HCEC 1CT (cell line): ENCODE data around the gene PCARE.
"Not testable (repeated sequence)": the region's sequence is repeated elsewhere in the genome, so short reads cannot be mapped to it uniquely, and the experiment has no call there.

Experiments
- DNase-seq: peaks from one replicate; pipeline ENCODE4 v3.0.0-alpha.2; 2017

Gene PCARE

GRCh38 chr2:29074411-29074810 is at the start of gene PCARE:
TSS of gene PCARE (minus strand) at chr2:29074523. CDS start at chr2:29074261, 262 bp downstream.
- DNase-seq = no peak

GRCh38 chr2:29123617-29124349 is 49.5 kb upstream of the PCARE start:
- DNase-seq = peak; percentile 92

- no peak for DNase-seq
These were observed 46.5 kb upstream of the PCARE start for GRCh38 chr2:29120846-29121245.

- no peak for DNase-seq
These were observed 44.9 kb upstream of the PCARE start for GRCh38 chr2:29119211-29119610.

- peak; percentile 71 for DNase-seq
These were observed 43.4 kb upstream of the PCARE start for GRCh38 chr2:29117636-29118303.

- peak; percentile 75 for DNase-seq
These were observed 41.8 kb upstream of the PCARE start for GRCh38 chr2:29115797-29116781.

GRCh38 chr2:29114946-29115609 is 40.8 kb upstream of the PCARE start, which contains the start of gene CLIP4:
TSS of gene CLIP4 (plus strand) at chr2:29115415. CDS start at chr2:29121389, 5,974 bp downstream.
- DNase-seq = peak; percentile 37

GRCh38 chr2:29114586-29114945 is 40.2 kb upstream of the PCARE start:
- DNase-seq = no peak

GRCh38 chr2:29113891-29114321 is 39.6 kb upstream of the PCARE start:
- DNase-seq = peak; percentile 52

GRCh38 chr2:29113027-29113686 is 38.8 kb upstream of the PCARE start:
- DNase-seq = peak; percentile 67

- DNase-seq = no peak
These were observed 38.1 kb upstream of the PCARE start for GRCh38 chr2:29112379-29112778.

GRCh38 chr2:29110916-29111535 is 36.7 kb upstream of the PCARE start:
- DNase-seq = no peak

GRCh38 chr2:29109246-29109645 is 34.9 kb upstream of the PCARE start:
- no peak for DNase-seq

GRCh38 chr2:29108225-29108624 is 33.9 kb upstream of the PCARE start:
- peak; percentile 97 for DNase-seq

- DNase-seq = not testable (repeated sequence)
These were observed 33.2 kb upstream of the PCARE start for GRCh38 chr2:29107547-29107946.

GRCh38 chr2:29106980-29107388 is 32.7 kb upstream of the PCARE start:
- peak; percentile 74 for DNase-seq

- no peak for DNase-seq
These were observed 31.9 kb upstream of the PCARE start for GRCh38 chr2:29106256-29106655.

- DNase-seq = no peak
These were observed 31.1 kb upstream of the PCARE start for GRCh38 chr2:29105375-29105774.

- DNase-seq = no peak
These were observed 30.4 kb upstream of the PCARE start for GRCh38 chr2:29104688-29105087.

GRCh38 chr2:29100564-29100963 is 26.2 kb upstream of the PCARE start:
- DNase-seq = no peak

GRCh38 chr2:29097569-29097968 is 23.2 kb upstream of the PCARE start:
- no peak for DNase-seq

- no peak for DNase-seq
These were observed 22.6 kb upstream of the PCARE start for GRCh38 chr2:29096969-29097368.
